Stimulated activated CD4-positive, alpha-beta T cell treated with anti-CD3 and anti-CD28 coated beads, Interleukin-2, amount 100 ng/mL, for 48 hours (primary cell): ENCODE measurements around the gene TMEM150B.

Experiments
- DNase-seq, 2 donors: peaks; one replicate each; pipeline ENCODE4 v3.0.0-alpha.2; 2020

The TMEM150B gene

DNA sequence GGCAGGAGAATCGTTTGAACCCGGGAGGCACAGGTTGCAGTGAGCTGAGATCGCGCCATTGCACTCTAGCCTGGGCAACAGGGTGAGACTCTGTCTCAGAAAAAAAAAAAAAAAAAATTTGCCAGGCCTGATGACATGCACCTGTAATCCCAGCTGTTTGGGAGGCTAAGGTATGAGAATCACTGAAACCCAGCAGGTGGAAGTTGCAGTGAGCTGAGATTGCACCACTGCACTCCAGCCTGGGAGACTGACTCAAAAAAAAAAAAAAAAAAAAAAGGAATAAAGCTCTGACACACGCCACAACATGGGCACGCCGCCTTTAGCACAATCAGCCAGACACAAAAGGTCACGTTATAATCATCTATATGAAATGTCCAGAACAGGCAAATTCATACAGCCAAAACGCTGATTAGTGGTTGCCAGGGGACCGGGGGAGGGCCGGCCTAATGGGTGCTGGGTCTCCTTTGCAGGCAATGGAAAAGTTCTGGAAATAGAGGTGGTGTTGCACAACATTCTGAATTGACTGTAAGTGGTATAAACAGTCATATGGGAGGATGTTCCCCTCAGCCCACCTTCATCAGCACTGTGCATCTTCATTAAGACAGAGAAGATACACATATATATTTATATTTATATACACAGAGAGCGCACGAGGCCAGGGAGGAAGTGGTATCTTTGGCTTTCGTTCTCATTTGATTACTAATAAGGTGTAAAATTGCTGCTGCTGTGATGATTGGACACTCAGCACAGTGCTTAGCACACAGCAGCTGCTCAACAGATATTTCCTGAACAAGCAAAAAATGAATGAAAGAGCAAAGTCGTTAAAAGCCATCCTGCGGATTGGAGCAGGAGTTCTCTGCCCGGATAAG is 49.1 kb downstream of the TMEM150B start:
- DNase-seq, result no peak

DNA sequence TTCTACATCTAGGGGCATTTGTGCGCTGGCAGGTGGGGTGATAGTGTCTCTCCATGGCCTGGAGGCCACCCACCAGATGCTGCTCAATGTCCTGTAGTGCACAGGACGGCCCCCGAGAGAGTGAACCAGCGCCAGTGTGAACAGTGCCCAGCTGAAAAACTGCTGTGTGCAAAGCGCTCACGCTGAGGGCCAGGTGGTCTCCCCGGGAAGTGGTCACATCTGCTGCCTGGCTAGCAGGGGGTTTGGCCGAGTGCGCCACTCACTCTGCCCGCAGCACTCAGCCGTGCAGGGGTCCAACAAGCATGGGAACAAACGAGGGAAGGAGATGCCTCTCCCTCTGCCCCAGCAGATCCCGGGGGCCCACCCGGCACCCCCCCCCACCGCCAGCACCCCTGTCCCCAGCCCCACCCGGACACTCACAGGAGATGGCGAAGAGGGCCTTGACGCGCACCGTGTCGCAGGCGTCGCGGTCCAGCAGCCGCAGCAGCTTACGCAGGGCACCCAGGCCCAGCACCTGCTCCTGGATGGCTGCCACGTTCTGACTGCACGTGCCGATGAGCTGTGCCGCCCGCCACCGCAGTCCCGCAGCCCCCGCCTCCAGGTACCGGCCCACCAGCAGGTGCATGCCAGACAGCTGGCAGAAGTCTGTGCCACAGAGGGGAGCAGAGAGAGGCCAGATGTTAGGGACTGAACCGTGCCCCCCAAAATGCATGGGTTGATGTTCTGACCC is 51.0 kb downstream of the TMEM150B start:
- no peak for DNase-seq

DNA sequence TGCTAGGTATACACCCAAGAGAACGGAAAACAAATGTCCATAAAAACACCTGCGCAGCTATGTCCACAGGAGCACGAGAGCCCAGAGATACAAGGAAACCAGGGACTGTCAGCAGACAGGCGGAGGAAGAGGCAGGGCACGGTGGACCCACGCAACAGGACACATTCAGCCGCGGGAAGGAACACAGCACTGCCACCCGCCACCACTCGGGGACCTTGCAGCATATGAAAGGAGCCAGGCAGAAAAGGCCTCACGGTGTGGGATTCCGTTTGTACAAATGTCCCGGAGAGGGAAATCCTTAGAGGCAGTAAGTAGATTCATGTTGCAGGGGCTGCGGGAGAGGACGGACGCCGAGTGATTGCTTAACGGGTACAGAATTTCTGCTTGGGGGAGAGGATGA is 53.0 kb downstream of the TMEM150B start:
- DNase-seq, result no peak

DNA sequence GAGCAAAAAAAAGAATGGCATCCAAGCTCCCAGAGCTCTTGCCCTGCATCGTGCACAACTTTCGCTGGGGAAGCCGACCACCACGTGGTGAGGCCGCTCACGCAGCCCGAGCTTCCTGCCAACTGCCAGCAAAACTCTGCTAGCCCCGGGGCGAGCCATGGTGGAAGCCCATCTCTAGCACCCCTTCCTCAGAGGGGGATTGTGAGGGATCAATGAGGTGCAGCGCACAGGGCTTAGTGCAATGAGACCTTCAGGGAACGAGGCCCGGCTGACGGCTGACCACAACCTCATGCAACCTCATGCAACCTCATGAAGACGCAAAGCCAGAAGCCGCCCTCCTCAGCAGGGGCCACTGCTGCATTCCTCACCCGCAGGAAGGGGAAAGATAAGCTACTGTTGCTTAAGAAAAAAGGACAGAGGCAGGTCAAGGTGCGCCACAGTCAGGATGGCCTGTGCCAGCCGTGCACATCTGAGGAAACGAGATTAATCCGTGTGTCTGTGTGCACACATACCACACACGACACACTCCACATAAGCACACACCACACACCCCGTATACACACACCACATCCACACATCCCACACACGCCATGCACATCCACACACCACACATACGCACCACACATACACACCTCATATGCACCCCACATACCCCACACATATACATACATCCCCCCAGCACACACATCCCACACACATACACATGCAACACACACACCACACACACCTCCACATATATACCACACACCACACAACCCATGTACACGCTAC is 54.8 kb downstream of the TMEM150B start:
- DNase-seq, result no peak

DNA sequence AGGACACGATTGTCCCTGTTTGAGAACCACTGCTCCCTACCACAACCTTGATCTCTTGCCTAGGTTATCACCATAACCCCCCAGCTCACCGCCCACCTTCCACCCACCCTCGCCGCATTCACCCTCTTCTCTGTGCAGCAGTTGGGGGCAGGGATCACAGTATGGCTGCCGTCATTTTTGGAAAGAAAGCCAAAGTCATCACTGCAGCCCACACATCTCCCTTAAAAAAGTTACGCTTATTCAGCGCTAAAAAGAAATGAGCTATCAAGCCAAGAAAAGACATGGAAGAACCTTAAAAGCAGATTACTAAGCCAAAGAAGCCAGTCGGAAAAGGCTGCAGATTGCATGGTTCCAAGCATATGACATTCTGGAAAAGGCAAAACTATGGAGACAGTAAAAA is 55.8 kb downstream of the TMEM150B start:
- DNase-seq, result no peak

DNA sequence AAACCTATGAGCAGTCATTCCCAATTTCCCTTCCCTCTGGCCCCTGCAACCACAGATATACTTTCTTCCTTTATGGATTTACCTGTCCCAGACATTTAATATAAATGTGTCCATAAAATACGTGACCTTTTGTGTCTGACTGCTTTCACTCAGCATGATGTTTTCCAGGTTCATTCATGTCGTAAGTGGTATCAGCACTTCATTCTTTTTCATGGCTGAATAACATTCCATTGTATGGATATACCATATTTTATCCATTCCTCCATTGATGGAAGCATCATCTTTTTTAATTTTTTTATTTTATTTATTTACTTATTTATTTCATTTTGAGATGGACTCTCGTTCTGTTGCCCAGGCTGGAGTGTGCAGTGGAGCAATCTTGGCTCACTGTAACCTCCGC is 58.3 kb downstream of the TMEM150B start:
- DNase-seq, result no peak

DNA sequence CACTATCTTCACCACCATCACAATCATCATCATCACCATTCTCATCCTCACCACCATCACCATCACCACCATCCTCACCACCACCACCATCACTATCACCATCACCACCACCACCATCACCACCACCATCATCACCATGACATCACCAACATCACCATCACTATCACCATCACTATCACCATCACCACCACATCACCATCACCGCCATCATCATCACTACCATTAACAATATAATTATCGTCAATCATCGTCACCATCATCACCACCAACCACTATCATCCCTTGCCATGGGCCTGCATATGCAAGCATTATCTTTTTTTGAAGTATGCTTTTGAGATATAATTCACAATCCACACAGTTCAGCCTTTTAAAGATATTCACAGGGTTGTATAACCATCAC is 58.7 kb downstream of the TMEM150B start:
- no peak for DNase-seq

DNA sequence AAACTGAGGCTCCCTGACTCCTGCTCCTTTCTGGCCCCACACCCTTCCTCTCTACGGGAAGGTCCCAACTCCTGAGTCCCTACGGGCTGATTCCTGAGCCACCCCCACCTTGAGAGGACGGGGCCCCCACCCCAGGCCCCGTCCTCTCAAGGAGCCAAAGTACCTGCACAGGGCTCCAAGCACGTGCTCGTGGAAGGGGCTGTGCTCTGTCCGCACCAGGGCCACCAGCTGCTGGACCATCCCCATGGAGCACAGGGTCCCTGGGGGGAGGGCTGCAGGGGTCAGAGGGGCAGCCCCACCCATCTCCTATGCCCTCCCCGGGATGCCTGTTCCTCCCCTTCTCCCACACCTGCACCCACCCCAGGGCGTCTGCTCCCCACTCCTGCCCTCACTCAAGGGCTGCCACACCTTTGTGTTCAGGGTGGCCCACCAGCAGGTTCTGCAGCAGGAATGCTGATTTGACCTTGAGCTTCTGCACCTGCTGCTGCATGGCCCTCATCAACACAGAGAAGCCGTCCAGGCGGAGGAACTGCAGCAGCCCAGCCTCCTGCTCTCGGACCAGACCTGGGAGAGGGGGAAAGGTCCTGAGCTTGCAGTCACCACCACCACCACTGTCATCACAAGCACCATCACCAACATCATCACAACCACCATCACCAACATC is 59.3 kb downstream of the TMEM150B start:
- no peak for DNase-seq

DNA sequence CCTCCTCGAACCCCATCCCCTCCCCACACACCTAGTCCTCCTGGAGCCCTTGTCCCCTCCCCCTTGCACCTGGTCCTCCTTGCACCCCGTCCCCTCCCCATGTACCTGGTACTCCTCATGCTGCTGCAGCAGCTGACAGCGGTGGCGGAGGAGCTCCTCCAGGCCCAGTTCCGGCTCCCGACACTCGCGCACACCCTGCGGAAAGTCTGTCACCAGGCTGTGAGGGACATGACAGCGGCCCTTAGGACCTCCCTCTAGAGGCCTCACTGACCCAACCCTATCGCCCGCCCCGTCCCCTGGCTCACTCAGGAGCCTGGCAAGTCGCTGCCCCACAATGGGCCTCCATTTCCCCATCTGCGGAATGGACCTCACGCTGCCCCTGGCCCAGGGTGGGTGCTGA is 60.0 kb downstream of the TMEM150B start:
- DNase-seq, result no peak

DNA sequence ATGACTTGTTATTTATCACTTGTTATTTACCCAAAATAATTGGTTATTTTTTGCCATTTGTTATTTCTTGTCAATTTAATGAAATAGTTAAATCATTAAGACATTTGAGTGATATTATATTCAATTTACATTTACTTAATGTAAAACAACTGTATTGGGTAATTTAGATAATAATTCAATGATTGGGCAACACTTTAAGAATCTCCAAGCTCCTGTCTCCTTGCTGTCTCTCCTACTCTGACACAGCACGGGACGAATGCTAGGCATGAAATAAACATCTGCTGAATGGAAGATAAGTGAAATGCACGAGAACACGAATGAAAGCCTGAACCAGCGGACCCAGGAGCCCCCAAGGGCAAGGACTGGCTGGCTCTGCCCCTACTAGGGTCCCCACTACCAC is 60.6 kb downstream of the TMEM150B start:
- DNase-seq, result no peak
